Endothelial cell of umbilical vein (primary cell): ENCODE data around the gene WSB2. TPM values are rescaled to one million over a fixed set of nuclear protein-coding genes. Genes with fewer than 3 reads are reported as not detected.
"Not testable (repeated sequence)": the region's sequence is repeated elsewhere in the genome, so short reads cannot be mapped to it uniquely, and the experiment has no call there.

Source experiments
- BruUV-seq: library from RNA; stranded (reverse); fragments of 400-500 nt; replicated peaks from 2 replicates; lab custom pipeline; 2021; lab: Mats Ljungman, UMichigan
- CTCF ChIA-PET: fragments of 300-600, 350-600 bp; sonication (Branson Sonifier 250); formaldehyde crosslinking; loops from one replicate; lab custom pipeline; 2021; ENCODE audit warnings: antibody characterized with exemption, inconsistent platforms; lab: Charles Lee
- POLR2A ChIA-PET: fragments of 300-600, 350-600 bp; sonication (Branson Sonifier 250); formaldehyde crosslinking; loops from one replicate; lab custom pipeline; 2021; ENCODE audit warnings: antibody characterized with exemption, inconsistent platforms; lab: Charles Lee
- DNase-seq: peaks from one replicate; pipeline ENCODE4 v3.0.0-alpha.2; 2011; ENCODE audit warnings: low read depth, low spot score
- FAIRE-seq: peaks from 2 replicates; lab custom pipeline; 2011; peaks lifted over from hg19 to GRCh38; lab: Jason Lieb, UNC
- H2AFZ ChIP-seq: 2 replicates; pipeline ENCODE4 v1.6.0; 2012; ENCODE audit warnings: low read depth, low read length, control low read depth, inconsistent platforms
- H3K27ac ChIP-seq: 2 replicates; pipeline ENCODE4 v1.5.1; 2011; ENCODE audit warnings: low read depth, mild to moderate bottlenecking, control low read depth, low read length, moderate library complexity; ENCODE audit not compliant: insufficient read depth
- H3K27me3 ChIP-seq, 2 experiments: 2 replicates each; pipeline versions ENCODE4 v1.6.0 to v1.6.1; 2011; ENCODE audit warnings: low read length in 2 of 2, mixed read lengths in 1 of 2; ENCODE audit not compliant: control insufficient read depth in 2 of 2, insufficient read depth in 2 of 2
- H3K36me3 ChIP-seq, 2 experiments: 2 replicates in 1 of 2; 3 replicates in 1 of 2; pipeline ENCODE4 v1.5.1; 2011; ENCODE audit warnings: low read length in 2 of 2, mild to moderate bottlenecking in 1 of 2, moderate library complexity in 1 of 2; ENCODE audit not compliant: control insufficient read depth in 2 of 2, insufficient read depth in 2 of 2; ENCODE audit errors: extremely low read depth in 1 of 2
- H3K4me1 ChIP-seq: 3 replicates; pipeline ENCODE4 v1.5.1; 2011; ENCODE audit warnings: mild to moderate bottlenecking, low read length; ENCODE audit not compliant: control insufficient read depth, insufficient read depth; ENCODE audit errors: extremely low read depth
- H3K4me2 ChIP-seq: 2 replicates; pipeline ENCODE4 v1.6.1; 2011; ENCODE audit warnings: low read length, control low read depth, mixed read lengths; ENCODE audit not compliant: insufficient read depth
- H3K4me3 ChIP-seq, 3 experiments: fragments of 200-600 bp in 1 of 3; sonication (generic), shearing (Covaris generic) in 1 of 3; replicated peaks in 1 of 3; 2 replicates each; pipeline ENCODE4 v1.5.1; 2011 to 2016; ENCODE audit warnings: control low read depth in 3 of 3, low read length in 3 of 3, mild to moderate bottlenecking in 2 of 3, inconsistent platforms in 1 of 3, low read depth in 1 of 3, moderate library complexity in 1 of 3; ENCODE audit not compliant: insufficient read depth in 1 of 3
- H3K79me2 ChIP-seq: 2 replicates; pipeline ENCODE4 v1.6.0; 2012; ENCODE audit warnings: low read length, inconsistent platforms; ENCODE audit not compliant: control insufficient read depth, insufficient read depth
- H3K9ac ChIP-seq: replicated peaks from 2 replicates; pipeline ENCODE3; 2011; ENCODE audit warnings: low read length, control low read depth; ENCODE audit not compliant: insufficient read depth; ENCODE audit errors: extremely low read depth
- H3K9me1 ChIP-seq: replicated peaks from 3 replicates; pipeline ENCODE4 v1.6.0; 2011; ENCODE audit warnings: mild to moderate bottlenecking, low read length; ENCODE audit not compliant: control insufficient read depth, insufficient read depth; ENCODE audit errors: extremely low read depth
- H3K9me3 ChIP-seq: replicated peaks from 2 replicates; pipeline ENCODE4 v1.5.1; 2012; ENCODE audit warnings: low read length, inconsistent platforms; ENCODE audit not compliant: control insufficient read depth, insufficient read depth
- H4K20me1 ChIP-seq: replicated peaks from 2 replicates; pipeline ENCODE3; 2011; ENCODE audit warnings: mild to moderate bottlenecking, low read length; ENCODE audit not compliant: control insufficient read depth, insufficient read depth; ENCODE audit errors: extremely low read depth
- CTCF ChIP-seq, 2 donors: IDR thresholded peaks; 1 replicate in 1 of 2; 2 replicates in 1 of 2; pipeline ENCODE4 v1.5.1; 2011; ENCODE audit warnings: low read length in 2 of 2, mild to moderate bottlenecking in 2 of 2, moderate library complexity in 2 of 2, control low read depth in 1 of 2, inconsistent platforms in 1 of 2, low read depth in 1 of 2; ENCODE audit not compliant: insufficient read depth in 1 of 2; ENCODE audit errors: extremely low read depth in 1 of 2
- EZH2 ChIP-seq: IDR thresholded peaks from 2 replicates; pipeline ENCODE4 v1.6.1; 2012; ENCODE audit warnings: borderline replicate concordance, low read depth, mild to moderate bottlenecking, moderate library complexity, low read length, inconsistent platforms; ENCODE audit not compliant: severe bottlenecking
- FOS ChIP-seq: IDR thresholded peaks from 2 replicates; pipeline ENCODE4 v1.6.1; 2011; ENCODE audit warnings: mild to moderate bottlenecking, low read length, moderate library complexity, borderline replicate concordance; ENCODE audit not compliant: insufficient read depth
- GATA2 ChIP-seq: IDR thresholded peaks from 2 replicates; pipeline ENCODE4 v1.7.0; 2011; ENCODE audit warnings: low read depth, mild to moderate bottlenecking, moderate library complexity, mixed read lengths, low read length; ENCODE audit not compliant: insufficient read length, insufficient read depth
- JUN ChIP-seq: IDR thresholded peaks from 2 replicates; pipeline ENCODE4 v1.6.1; 2011; ENCODE audit warnings: borderline replicate concordance, low read depth; ENCODE audit not compliant: insufficient read length, insufficient read depth
- MAX ChIP-seq: IDR thresholded peaks from 2 replicates; pipeline ENCODE4 v1.6.1; 2011; ENCODE audit not compliant: insufficient read depth, insufficient read length
- MYC ChIP-seq: IDR thresholded peaks from one replicate; pipeline ENCODE4 v1.6.1; 2011; ENCODE audit warnings: mild to moderate bottlenecking, low read depth, low read length
- POLR2A ChIP-seq: IDR thresholded peaks from 2 replicates; pipeline ENCODE4 v1.6.1; 2012; ENCODE audit warnings: low read depth, mild to moderate bottlenecking, control low read depth, low read length
- POLR2AphosphoS5 ChIP-seq: IDR thresholded peaks from 2 replicates; pipeline ENCODE4 v1.6.1; 2012; ENCODE audit warnings: low read depth, mild to moderate bottlenecking, control low read depth, low read length, moderate library complexity; ENCODE audit not compliant: insufficient read depth
- dilution Hi-C: fragments of 300-500 bp; cut with MboI; formaldehyde crosslinking; loops from one replicate; pipeline ENCODE4 v1.15.0; 2019; ENCODE audit warnings: low sequenced_read_pairs; ENCODE audit not compliant: extremely low pct_ligation_motif_present
- intact Hi-C: fragments of 100-400 bp; cut with micrococcal nuclease; formaldehyde crosslinking; loops from one replicate; pipeline ENCODE4 v1.10.0; 2022
- polyA plus RNA-seq, 4 experiments: library from polyadenylated mRNA; depleted of rRNA in 3 of 4; stranded (reverse) in 3 of 4; unstranded in 1 of 4; fragments of >200 nt; gene quantifications; 2 replicates each; pipeline versions ENCODE4 v1.2.1 to v1.2.3, GENCODE V29; 2011 to 2012; ENCODE audit warnings: missing spikeins in 1 of 4
- total RNA-seq: library from RNA; stranded (reverse); gene quantifications from 2 replicates; pipeline ENCODE4 v1.2.3, GENCODE V29; 2021

The WSB2 gene
- total and polyA plus RNA-seq, 2 donors (not counting 3 experiments of a cell fraction or from before 2014, with no cell fraction given), result 73.6 to 107 TPM

- FAIRE-seq, result no peak
- no TSS peak for BruUV-seq
- dilution Hi-C loops, result no loop called here
These were observed 50.1 kb downstream of the WSB2 start for GRCh38 chr12:118010903-118011302.

GRCh38 chr12:117999806-118000205 is 61.2 kb downstream of the WSB2 start:
- DNase-seq, CTCF ChIA-PET, H3K4me2 ChIP-seq, H3K9ac ChIP-seq, POLR2A ChIA-PET, H3K27me3 ChIP-seq, FAIRE-seq, H3K4me3 ChIP-seq, H4K20me1 ChIP-seq, BruUV-seq, H3K36me3 ChIP-seq, H3K27ac ChIP-seq, H3K9me3 ChIP-seq, H3K9me1 ChIP-seq, H3K79me2 ChIP-seq, intact Hi-C loops, dilution Hi-C loops, H2AFZ ChIP-seq, H3K4me1 ChIP-seq: not testable (repeated sequence)

More at GRCh38 chr12:118010903-118011302, 50.1 kb downstream of the WSB2 start:
- no peak for DNase-seq
- H3K4me3 ChIP-seq, result no peak overlapping the region
- H3K36me3 ChIP-seq, result no peaks in the 10 kb centered on the region
- H2AFZ ChIP-seq, result no peak overlapping the region
- H3K27ac ChIP-seq, result no peak overlapping the region
- no peak overlapping the region for H3K9ac ChIP-seq
- H3K4me2 ChIP-seq, result no peak overlapping the region
- POLR2A ChIA-PET, result no interaction called here
- H3K4me1 ChIP-seq, result no peaks in the 10 kb centered on the region
- no peaks in the 10 kb centered on the region for H3K9me3 ChIP-seq
- no peaks in the 10 kb centered on the region for H4K20me1 ChIP-seq
- intact Hi-C loops, result no loop called here
- no peaks in the 10 kb centered on the region for H3K79me2 ChIP-seq
- TF ChIP-seq POLR2A (no peak), MYC (no peak), JUN (no peak), CTCF (IDR thresholded peaks at IDR 0.05; ENCODE audit: extremely low read depth in 1 of 2, insufficient read depth in 1 of 2, low read depth in 1 of 2, low read length in 2 of 2) (no peak), POLR2AphosphoS5 (no peak), EZH2 (no peak), GATA2 (no peak), MAX (no peak), FOS (no peak)
- CTCF ChIA-PET, result no interaction called here
- H3K27me3 ChIP-seq, result peaks cover 4% of the 10 kb centered on the region in 2 experiments
- no peaks in the 10 kb centered on the region for H3K9me1 ChIP-seq
